GM23338 (cell line): ENCODE data around the gene TTC6.

Experiments
- CREB1 ChIP-seq: fragments of 250-450 bp; sonication (Bioruptor Pico); IDR thresholded peaks from 2 replicates; pipeline ENCODE4 v1.5.0; 2020; ENCODE audit warnings: low read depth, mild to moderate bottlenecking, moderate library complexity
- EZH2 ChIP-seq: fragments of 200-600 bp; sonication (generic); IDR thresholded peaks from one replicate; pipeline ENCODE4 v1.8.0; 2017; ENCODE audit warnings: antibody characterized with exemption, mild to moderate bottlenecking, low read depth; ENCODE audit not compliant: unreplicated experiment
- EZH2phosphoT487 ChIP-seq: fragments of 200-600 bp; sonication (generic); IDR thresholded peaks from one replicate; pipeline ENCODE4 v1.8.1; 2018; ENCODE audit warnings: antibody characterized with exemption; ENCODE audit not compliant: unreplicated experiment
- POLR2AphosphoS5 ChIP-seq: IDR thresholded peaks from 2 replicates; pipeline ENCODE4 v1.6.1; 2016; ENCODE audit warnings: antibody characterized with exemption, low read depth
- ZNF114 ChIP-seq: fragments of 250-450 bp; sonication (Bioruptor Pico); IDR thresholded peaks from 2 replicates; pipeline ENCODE4 v1.5.0; 2020; ENCODE audit warnings: mild to moderate bottlenecking, moderate library complexity
- TF ChIP-seq, protein P1 (sequence below), 2 experiments: fragments of 200-600 bp in 1 of 2; sonication (generic) in 1 of 2; conservative IDR thresholded peaks; 2 replicates each; pipeline versions ENCODE4 v1.5.1 to v1.6.1; 2016 to 2017; ENCODE audit warnings: antibody characterized with exemption in 2 of 2, low read depth in 2 of 2, mild to moderate bottlenecking in 2 of 2, moderate library complexity in 1 of 2

DNA sequence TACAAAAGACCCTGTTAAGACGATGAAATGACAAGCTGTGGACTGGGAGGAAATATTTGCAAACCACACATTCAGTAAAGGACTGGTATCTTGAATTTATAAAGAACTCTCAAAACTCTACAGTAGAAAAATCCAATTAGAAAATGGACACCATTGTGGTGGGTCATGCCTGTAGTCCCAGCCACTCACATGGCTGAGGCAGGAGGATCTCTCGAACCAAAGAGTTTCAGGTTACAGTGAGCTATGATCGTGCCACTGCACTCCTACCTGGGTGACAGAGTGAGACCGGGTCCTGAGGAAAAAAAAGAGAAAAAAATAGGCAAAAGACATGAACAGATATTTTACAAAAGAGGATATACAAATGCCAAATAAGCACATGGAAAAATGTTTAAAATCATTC, 41.9 kb downstream of the TTC6 start:
- TF ChIP-seq, protein P1, sequence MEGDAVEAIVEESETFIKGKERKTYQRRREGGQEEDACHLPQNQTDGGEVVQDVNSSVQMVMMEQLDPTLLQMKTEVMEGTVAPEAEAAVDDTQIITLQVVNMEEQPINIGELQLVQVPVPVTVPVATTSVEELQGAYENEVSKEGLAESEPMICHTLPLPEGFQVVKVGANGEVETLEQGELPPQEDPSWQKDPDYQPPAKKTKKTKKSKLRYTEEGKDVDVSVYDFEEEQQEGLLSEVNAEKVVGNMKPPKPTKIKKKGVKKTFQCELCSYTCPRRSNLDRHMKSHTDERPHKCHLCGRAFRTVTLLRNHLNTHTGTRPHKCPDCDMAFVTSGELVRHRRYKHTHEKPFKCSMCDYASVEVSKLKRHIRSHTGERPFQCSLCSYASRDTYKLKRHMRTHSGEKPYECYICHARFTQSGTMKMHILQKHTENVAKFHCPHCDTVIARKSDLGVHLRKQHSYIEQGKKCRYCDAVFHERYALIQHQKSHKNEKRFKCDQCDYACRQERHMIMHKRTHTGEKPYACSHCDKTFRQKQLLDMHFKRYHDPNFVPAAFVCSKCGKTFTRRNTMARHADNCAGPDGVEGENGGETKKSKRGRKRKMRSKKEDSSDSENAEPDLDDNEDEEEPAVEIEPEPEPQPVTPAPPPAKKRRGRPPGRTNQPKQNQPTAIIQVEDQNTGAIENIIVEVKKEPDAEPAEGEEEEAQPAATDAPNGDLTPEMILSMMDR (conservative IDR thresholded peaks at IDR 0.05; ENCODE audit: low read depth in 2 of 2) = no peak
- TF ChIP-seq POLR2AphosphoS5 = no peak
- TF ChIP-seq ZNF114 = no peak
- no peak for TF ChIP-seq CREB1
- TF ChIP-seq EZH2phosphoT487 = no peak
- no peak for TF ChIP-seq EZH2
